HUES6 (cell line): ENCODE data around the gene PARVB.

Experiments used
- H3K27ac ChIP-seq: 2 replicates; pipeline ENCODE4 v1.7.0; 2013; ENCODE audit warnings: low read depth, mild to moderate bottlenecking, low read length, inconsistent platforms
- H3K27me3 ChIP-seq: 2 replicates; pipeline ENCODE4 v1.6.1; 2013; ENCODE audit warnings: low read length; ENCODE audit not compliant: control insufficient read depth, insufficient read depth
- H3K36me3 ChIP-seq: 2 replicates; pipeline ENCODE4 v1.6.1; 2013; ENCODE audit warnings: low read length; ENCODE audit not compliant: control insufficient read depth, insufficient read depth
- H3K4me1 ChIP-seq: 2 replicates; pipeline ENCODE4 v1.6.1; 2013; ENCODE audit warnings: low read length; ENCODE audit not compliant: control insufficient read depth, insufficient read depth
- H3K4me3 ChIP-seq: 2 replicates; pipeline ENCODE4 v1.5.1; 2013; ENCODE audit warnings: low read depth, low read length
- H3K9ac ChIP-seq: one replicate; pipeline ENCODE4 v1.6.1; 2013; ENCODE audit warnings: mild to moderate bottlenecking, low read length
- H3K9me3 ChIP-seq: 2 replicates; pipeline ENCODE4 v1.6.1; 2013; ENCODE audit warnings: low read depth, low read length; ENCODE audit not compliant: control insufficient read depth, insufficient read depth

The PARVB gene

DNA sequence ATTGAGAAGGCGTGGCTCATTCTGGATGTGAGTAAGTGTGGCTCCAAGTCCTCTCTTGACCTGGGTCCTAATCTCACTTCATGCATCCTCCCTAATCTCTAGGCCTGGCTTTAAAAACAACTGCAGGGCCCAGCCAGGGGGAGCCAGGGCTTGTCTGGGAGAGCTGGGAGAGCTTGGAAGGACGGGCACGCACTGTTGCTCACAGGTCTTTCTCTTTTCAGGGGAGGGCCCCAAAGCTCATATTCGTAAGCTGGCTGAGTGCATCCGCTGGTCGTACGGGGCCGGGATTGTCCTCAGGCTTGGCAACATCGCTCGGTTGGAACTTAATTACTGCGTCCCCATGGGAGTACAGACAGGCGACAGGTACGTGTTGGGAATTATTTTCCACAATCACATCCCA, 34.1 kb upstream of the PARVB start:
- no peaks in the 10 kb centered on the region for H3K27me3 ChIP-seq
- peaks cover 74% of the 10 kb centered on the region for H3K36me3 ChIP-seq
- no peaks in the 10 kb centered on the region; the same call in 1 of the 2 replicates for H3K4me1 ChIP-seq

DNA sequence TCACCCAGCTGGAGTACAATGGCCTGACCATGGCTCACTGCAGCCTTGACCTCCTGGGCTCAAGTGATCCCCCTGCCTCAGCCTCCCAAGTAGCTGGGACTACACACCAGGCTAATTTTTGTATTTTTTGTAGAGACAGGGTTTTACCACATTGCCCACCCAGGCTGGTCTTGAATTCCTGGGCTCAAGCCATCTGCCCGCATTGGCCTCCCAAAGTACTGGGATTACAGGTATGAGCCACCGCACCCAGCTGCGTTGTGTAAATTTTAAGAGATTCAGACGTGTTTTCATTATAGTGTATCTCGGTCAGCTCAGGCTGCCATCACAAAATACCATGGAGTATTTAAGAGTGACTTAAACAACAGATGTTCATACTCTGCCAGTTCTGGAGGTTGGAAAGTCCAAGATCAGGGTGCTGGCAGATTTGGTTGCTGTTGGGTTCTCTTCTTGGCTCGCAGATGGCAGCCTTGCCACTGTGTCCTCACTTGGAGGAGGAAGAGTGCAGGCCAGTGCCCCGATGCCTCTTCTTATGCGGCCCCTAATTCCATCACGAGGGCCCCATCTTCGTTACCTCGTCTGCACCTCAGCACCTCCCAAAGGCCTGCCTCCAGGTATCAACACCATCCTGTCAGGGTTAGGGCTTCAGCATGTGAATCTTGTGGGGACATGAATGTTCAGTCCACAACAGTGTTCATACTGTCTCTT, 32.6 kb upstream of the PARVB start:
- H3K27me3 ChIP-seq = no peaks in the 10 kb centered on the region
- H3K9me3 ChIP-seq = no peaks in the 10 kb centered on the region
- no peak overlapping the region for H3K27ac ChIP-seq
- H3K4me3 ChIP-seq = no peak overlapping the region
- H3K9ac ChIP-seq = no peak overlapping the region
- peaks cover 75% of the 10 kb centered on the region for H3K36me3 ChIP-seq
- no peaks in the 10 kb centered on the region; the same call in 1 of the 2 replicates for H3K4me1 ChIP-seq

More for the DNA sequence above, 34.1 kb upstream of the PARVB start:
- no peak overlapping the region for H3K4me3 ChIP-seq
- H3K9me3 ChIP-seq = no peaks in the 10 kb centered on the region
- H3K27ac ChIP-seq = no peak overlapping the region
- no peak overlapping the region for H3K9ac ChIP-seq

DNA sequence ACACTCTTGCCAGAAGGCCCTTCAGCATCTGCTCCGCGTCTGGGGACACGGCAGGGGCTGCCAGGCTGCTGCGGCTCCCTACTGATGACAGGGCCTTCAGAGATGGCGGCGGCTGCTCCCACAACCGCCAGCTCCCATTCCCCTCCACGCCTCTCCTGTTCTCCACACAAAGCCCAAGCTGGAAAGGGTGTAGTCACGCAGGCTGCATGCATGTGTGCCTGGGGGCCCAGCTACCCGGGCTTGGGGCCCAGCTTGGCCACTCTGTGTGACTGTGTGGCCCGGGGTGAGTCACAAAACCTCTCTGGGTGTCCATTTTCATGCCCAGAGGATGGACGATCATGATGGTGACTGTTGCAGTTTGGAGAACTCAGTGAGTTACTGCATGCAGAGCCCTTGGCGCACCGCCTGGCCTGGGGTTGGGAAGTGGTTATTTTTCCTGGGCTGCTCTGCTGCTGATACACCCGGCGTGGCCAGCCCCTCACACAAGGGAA, 31.7 kb upstream of the PARVB start:
- H3K36me3 ChIP-seq = peaks cover 77% of the 10 kb centered on the region
- no peaks in the 10 kb centered on the region for H3K27me3 ChIP-seq
- no peaks in the 10 kb centered on the region for H3K9me3 ChIP-seq
- no peak overlapping the region for H3K9ac ChIP-seq
- H3K27ac ChIP-seq = no peak overlapping the region
- H3K4me3 ChIP-seq = no peak overlapping the region
- H3K4me1 ChIP-seq = no peaks in the 10 kb centered on the region; the same call in 1 of the 2 replicates

DNA sequence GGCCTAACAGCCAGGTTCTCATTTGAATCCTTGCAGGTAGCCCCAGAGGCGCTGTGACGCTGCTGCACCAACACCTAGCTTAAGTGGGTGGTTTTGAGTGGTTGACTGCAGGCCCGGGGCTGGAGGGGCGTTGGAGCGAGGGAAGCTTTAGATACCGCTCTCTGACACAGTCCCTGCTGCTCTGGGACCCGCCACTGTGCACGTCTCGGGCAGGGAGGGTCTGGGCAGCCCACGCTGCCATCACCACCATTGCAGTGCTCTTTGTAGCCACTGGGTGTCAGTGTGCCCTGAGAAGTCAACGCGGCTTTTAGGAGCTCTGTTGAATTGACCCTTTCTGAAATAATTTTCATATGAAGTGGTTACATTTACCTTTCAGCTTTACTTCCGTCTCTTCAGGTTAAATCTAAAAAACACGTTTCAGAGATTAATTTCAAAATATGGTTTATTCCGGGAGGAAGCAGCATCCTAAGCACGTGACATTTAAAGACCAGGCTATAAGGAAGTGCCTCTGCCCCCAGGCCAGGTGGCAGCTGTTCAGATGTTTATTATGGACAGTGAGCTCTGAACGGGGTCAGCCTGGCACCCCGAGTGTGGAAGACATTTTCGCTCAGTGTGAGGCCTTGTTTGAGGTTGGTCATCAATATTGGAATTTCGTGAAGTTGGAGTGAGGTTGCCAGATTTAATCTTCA, 30.9 kb upstream of the PARVB start:
- no peaks in the 10 kb centered on the region for H3K27me3 ChIP-seq
- H3K9ac ChIP-seq = no peak overlapping the region
- no peak overlapping the region for H3K4me3 ChIP-seq
- H3K36me3 ChIP-seq = peaks cover 76% of the 10 kb centered on the region
- no peaks in the 10 kb centered on the region; the same call in 1 of the 2 replicates for H3K4me1 ChIP-seq
- no peak overlapping the region for H3K27ac ChIP-seq
- H3K9me3 ChIP-seq = no peaks in the 10 kb centered on the region

DNA sequence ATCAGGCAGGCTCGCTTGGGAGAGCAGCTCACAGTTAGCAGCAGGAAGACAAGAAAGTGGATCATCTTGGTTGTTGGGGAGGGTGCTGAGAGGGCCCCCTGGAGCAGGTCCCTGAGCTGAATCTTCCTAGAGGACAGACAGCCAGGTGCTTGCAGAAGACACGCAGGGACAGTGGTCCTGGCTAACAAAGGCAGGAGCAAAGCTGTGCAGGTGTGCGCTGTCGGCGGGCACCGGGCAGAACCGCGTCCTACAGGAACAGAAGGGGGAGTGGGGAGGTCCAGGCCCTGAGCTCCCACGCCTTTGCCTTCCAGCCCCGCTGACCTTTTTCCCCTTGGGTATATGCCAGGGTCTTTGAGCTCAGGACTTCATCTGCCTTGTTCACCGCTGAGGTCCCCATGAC, 30.1 kb upstream of the PARVB start:
- Histone ChIP-seq H3K27me3 (no peaks in the 10 kb centered on the region), H3K4me1 (no peaks in the 10 kb centered on the region), H3K36me3 (peaks cover 76% of the 10 kb centered on the region), H3K4me3 (no peak overlapping the region), H3K9me3 (no peaks in the 10 kb centered on the region), H3K9ac (no peak overlapping the region), H3K27ac (no peak overlapping the region)

DNA sequence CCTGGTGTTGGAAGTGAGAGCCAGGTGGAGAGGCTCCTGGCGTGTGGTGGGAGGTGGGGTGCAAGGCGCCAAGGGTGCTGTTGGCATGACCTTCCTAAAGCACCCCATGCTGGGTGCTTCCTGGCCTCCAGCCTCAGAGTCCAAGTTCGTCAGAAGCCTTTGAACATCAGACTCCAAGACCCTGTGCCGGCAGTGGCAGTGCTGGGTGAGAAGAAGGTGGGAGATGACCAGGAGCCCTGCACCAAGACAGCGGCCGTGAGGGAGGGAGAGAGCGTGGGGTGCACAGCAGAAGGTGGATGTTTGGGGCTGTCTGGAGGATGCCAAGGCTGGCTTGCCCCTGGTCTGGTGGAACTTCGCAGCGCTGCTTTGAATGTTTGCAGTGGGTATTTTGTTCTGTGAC, 29.7 kb upstream of the PARVB start:
- Histone ChIP-seq H3K4me3 (no peak overlapping the region), H3K27ac (no peak overlapping the region), H3K4me1 (no peaks in the 10 kb centered on the region), H3K9ac (no peak overlapping the region), H3K36me3 (peaks cover 75% of the 10 kb centered on the region), H3K9me3 (no peaks in the 10 kb centered on the region), H3K27me3 (no peaks in the 10 kb centered on the region)

DNA sequence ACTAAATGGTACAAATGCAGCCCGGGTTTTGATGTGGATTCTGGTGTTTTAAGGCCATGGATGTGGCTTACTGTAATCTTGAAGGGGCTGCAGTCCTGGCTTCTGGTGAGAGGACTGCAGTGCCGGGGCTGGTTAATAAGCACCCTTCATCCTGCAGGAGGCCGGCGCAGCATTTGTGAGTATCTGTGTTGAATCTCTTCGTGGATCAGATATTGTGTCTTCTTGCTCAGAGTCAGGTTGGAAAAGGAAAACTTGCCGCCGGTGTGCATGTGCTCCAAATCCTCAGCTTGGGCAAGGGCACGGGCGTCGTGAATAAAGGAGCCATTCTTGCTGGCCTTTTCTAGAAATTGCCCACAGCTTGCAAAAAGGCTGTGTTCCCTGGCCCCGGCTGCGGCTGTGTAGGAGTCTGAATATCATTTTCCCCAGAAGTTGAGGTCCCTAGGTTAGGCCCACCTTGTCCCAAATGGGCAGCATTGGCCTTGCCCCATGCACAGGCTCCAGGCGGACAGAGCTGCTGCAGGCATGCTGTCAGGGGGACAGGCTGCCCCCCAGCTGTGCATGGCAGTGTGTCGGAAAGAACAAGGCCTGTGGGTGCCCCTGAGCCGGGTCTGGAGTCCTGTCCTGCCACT, 28.9 kb upstream of the PARVB start:
- no peaks in the 10 kb centered on the region for H3K9me3 ChIP-seq
- no peak overlapping the region for H3K27ac ChIP-seq
- H3K9ac ChIP-seq = no peak overlapping the region
- peaks cover 69% of the 10 kb centered on the region for H3K36me3 ChIP-seq
- H3K4me1 ChIP-seq = no peaks in the 10 kb centered on the region
- H3K27me3 ChIP-seq = no peaks in the 10 kb centered on the region
- H3K4me3 ChIP-seq = no peak overlapping the region

DNA sequence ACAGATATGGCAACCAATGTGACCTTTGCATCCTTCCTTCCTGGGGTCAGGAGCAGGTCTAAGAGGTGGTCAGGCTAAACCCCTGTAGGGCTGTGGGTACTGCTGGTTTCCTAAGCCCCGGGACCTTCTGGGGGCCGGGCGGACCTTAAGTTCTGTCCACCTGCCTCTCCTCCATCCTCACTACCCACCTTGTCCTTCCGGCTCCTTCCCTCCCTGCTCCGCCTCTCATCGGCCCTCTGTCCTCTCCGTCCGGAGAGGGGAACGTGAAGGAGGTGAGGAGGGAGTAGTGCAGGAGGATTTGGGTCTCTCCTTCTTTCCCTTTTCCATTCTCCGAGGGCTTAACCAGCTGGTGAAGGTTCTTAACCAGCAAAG, 28.3 kb upstream of the PARVB start:
- Histone ChIP-seq H3K36me3 (peaks cover 63% of the 10 kb centered on the region), H3K4me3 (no peak overlapping the region), H3K27me3 (no peaks in the 10 kb centered on the region), H3K9ac (no peak overlapping the region), H3K27ac (no peak overlapping the region), H3K4me1 (no peaks in the 10 kb centered on the region), H3K9me3 (no peaks in the 10 kb centered on the region)

DNA sequence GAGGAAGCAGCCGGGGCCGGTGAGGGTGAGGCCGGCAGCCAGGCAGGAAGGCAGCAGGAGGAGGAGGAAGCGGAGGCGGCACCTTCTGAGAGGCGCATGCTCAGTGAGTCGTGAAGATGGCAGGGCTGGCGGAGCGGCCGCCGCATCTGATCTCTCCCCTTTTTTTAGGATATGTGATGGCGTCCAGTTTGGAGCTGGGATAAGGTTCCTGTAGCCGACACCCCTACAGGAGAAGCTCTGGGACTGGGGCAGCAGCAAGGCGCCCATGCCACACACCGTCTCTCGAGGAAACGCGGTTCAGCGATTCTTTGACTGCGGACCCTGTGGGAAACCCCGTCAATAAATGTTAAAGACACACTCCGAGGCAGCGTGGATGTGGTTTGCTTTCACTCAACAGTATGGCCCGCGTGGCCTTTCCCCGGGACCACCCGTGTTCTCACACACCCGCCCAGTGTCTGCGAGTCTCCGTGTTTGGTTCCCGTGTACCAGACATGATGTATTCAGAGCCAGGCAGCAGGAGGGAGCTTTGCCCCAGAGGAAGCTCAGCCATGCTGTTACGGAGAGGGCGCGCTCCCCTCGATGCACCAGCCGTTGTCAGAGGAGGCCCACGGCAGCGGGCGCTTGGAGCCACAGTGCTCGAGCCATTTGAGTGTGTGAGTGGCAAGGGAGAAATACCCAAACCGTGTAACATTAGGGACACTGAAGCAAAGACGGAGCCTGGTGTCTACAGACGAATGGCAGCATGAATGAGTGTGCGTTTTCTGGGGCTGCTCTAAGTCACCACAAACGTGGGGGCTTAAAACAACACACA, 27.7 kb upstream of the PARVB start:
- no peak overlapping the region for H3K9ac ChIP-seq
- H3K27ac ChIP-seq = no peak overlapping the region
- no peak overlapping the region for H3K4me3 ChIP-seq
- no peaks in the 10 kb centered on the region for H3K9me3 ChIP-seq
- H3K27me3 ChIP-seq = no peaks in the 10 kb centered on the region
- H3K36me3 ChIP-seq = peaks cover 61% of the 10 kb centered on the region
- H3K4me1 ChIP-seq = no peaks in the 10 kb centered on the region

DNA sequence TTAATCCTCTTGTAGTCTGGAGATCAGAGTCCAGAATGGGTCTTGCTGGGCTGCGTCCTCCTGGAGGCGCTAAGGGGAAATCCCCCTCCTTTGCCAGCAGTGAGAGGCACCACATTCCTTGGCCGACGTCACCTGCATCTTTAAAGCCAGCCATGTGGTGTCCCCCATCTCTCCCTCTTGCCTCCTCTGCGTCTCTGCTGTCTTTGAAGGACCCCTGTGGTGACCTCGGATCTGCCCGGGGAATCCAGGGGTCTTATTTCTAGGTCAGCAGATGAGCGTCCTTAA, 27.2 kb upstream of the PARVB start:
- H3K4me1 ChIP-seq = no peaks in the 10 kb centered on the region
- H3K4me3 ChIP-seq = no peak overlapping the region
- H3K9ac ChIP-seq = no peak overlapping the region
- H3K36me3 ChIP-seq = peaks cover 55% of the 10 kb centered on the region
- no peaks in the 10 kb centered on the region for H3K9me3 ChIP-seq
- H3K27ac ChIP-seq = no peak overlapping the region
- H3K27me3 ChIP-seq = no peaks in the 10 kb centered on the region
